GM12892 (cell line): ENCODE data around the gene JMJD4.

Source experiments
- POLR2A ChIP-seq: IDR thresholded peaks from 2 replicates; pipeline ENCODE4 v1.6.1; 2011; ENCODE audit warnings: low read depth, low read length, control low read depth
- POLR2AphosphoS5 ChIP-seq: IDR thresholded peaks from 2 replicates; pipeline ENCODE4 v1.6.1; 2011; ENCODE audit warnings: low read depth, low read length, control low read depth
- TAF1 ChIP-seq: IDR thresholded peaks from 2 replicates; pipeline ENCODE4 v1.6.1; 2011; ENCODE audit warnings: low read depth, mild to moderate bottlenecking, control low read depth, low read length, borderline replicate concordance

- no peak for TF ChIP-seq POLR2A
- no peak for TF ChIP-seq POLR2AphosphoS5
- no peak for TF ChIP-seq TAF1
These were observed 11.6 kb upstream of the JMJD4 start for GRCh38 chr1:227746676-227747075.
